ENCODE measurements around the gene OTOGL.

The OTOGL gene, protein sequence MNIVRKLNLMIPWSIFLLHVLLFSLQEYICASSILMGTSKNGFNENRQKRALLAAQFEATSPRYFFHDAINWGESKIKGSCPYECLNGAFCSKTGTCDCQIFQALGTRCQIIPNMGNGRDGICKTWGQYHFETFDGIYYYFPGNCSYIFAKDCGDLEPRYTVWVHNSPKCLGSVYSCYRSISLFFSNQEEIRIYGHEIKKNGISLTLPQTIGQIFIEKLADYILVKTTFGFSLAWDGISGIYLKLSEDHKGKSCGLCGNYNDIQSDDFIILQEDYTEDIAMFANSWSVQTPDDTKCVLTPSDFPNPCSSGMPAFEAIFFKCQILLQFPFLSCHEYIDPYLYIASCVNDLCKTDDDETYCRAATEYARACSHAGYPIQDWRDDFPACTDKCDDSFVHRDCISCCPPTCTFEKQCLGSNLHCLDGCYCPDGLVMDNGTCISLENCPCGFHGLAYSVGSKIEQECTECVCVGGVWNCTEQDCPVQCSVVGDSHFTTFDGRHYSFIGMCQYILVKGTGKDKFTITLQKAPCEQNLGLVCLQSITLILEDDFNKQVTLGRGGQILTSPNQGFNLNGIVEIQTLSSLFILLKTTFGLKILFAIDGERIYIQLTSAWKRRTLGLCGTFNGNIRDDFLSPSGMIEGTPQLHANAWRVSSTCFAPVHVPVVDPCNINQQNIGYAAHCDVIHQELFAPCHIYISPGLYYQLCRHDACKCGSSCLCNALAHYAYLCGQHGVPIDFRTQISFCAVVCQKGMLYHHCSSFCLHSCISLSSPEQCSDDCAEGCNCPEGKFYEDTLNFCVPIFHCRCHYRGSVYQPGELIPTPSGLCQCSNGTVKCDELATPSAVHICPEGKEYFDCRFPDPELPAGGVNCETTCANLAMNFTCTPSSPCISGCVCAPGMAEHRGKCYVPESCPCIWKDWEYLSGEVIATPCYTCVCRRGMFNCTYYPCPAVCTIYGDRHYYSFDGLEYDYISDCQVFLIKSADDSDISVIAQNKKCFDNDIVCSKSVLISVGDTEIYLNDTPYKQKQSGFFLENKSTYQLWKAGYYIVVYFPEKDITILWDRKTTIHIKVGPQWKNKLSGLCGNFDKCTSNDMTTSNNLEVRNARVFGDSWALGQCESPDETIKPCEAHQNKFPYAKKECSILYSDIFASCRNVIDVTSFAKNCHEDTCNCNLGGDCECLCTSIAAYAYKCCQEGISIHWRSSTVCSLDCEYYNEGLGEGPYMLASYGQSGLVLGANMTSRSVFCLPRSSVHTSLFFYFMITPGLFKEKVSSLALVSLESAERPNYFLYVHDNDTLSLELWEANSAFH (N-terminal part only)

DNA sequence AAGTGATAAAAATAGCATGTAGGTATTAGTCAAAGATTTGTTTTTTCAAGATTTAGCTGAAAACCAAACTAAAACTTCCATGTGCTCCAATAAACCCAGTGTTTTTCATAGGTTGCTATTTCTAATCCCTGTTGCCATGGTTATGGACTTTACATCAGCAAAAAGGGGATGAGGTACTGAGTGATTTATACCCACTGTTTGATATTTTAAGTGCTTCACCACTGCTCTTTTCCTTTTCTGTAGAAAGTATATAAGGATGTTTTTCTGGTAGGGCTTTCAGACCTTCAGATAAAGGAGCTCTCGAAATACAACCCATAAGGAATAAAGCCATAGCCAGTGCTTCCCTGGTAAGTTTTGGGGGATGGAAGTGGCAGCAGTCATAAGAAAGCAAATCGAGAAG, at the start of gene OTOGL:
TSS of gene OTOGL (plus strand) at position 279 of the 400 bp plus-strand sequence. CDS start 109,895 bp downstream, outside the sequence.
- no peak for DNase-seq

DNA sequence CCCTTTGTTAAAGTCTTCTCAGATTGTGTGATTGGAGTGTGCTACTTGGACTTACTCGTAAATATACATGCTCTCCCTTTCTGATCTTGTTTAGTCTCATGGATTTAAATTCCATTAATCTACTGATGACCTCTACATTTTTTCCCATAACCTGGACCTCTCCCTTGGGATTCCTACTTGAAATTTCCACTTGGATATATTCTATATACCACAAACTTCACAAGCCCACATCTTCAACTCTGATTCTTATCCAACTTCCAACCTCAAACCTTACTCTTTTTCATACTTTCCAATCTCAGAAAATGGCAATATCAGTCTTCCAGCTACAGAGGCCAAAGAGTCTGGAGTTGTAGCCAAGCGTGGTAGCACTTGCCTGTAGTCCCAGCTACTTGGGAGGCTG, 49.1 kb upstream of the OTOGL start:
- DNase-seq: no peak

GRCh38 chr12:80053051-80053790, 46.1 kb upstream of the OTOGL start:
- no peak for DNase-seq

- DNase-seq: no peak
Measured at GRCh38 chr12:80056232-80056631, 43.1 kb upstream of the OTOGL start.

DNA sequence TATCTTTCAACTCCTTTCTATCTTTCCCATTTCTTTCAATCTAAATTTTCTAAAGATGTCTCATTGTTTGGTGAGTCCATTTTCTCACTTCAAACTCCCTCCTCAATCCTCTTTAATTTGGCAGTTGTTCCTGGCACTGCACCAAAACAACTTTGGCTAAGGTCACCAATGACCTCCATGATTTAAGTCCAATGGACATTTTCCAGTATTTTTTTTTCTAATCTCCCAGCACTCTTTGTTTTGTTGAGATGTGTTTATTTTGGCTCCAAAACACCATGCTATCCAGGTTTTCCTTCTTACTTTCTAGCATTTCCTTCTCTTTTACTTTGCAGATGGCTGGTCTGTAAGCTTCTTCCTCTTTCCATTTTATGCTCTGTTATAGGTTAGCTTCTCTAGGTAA, 42.5 kb upstream of the OTOGL start:
- no peak for DNase-seq

GRCh38 chr12:80058586-80058985, 40.8 kb upstream of the OTOGL start:
- DNase-seq: no peak

DNA sequence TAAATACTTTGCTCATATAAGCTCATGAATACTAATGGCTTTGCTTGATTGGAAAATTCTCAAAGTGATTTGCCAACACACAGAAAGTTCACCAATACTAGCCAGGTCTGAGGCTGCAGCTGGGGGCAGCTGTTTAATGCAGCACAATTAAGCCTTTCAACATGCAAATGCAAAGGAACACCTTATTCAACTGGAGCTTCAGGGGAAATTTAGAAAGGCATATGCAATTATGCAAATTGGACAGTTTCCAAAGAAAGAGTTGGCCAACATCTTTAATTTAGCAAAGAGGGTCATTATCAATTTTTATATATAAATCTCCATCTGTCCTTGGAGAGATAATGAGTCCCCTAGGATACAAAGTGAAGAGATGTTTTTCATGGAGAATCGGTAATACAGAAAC, 40.2 kb upstream of the OTOGL start:
- no peak for DNase-seq

DNA sequence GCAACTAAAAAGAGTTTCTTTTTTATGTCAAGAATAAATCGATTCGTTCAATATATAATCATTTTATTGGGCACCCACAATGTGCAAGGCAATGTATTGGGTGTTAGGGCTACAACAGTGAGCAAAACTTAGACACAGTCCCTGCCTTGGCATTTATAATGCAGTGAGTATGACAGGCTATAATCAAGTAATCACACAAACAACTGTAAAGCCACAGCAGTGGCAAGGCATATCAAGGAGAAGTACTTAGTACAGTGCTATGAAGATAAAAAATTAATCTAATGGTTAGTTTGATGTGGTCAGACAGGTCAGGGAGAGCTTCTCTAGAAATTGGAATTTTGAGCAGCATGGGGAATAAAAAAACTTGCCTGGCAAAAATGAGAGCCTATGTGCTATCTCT, 39.5 kb upstream of the OTOGL start:
- DNase-seq: no peak

- no peak for DNase-seq
Measured at GRCh38 chr12:80064269-80064668, 35.1 kb upstream of the OTOGL start.

- DNase-seq: no peak
Measured at GRCh38 chr12:80064951-80065350, 34.4 kb upstream of the OTOGL start.

- DNase-seq: no peak
Measured at GRCh38 chr12:80068173-80068572, 31.2 kb upstream of the OTOGL start.

- DNase-seq: peak; percentile 32
Measured at GRCh38 chr12:80083892-80084614, 15.3 kb upstream of the OTOGL start.

DNA sequence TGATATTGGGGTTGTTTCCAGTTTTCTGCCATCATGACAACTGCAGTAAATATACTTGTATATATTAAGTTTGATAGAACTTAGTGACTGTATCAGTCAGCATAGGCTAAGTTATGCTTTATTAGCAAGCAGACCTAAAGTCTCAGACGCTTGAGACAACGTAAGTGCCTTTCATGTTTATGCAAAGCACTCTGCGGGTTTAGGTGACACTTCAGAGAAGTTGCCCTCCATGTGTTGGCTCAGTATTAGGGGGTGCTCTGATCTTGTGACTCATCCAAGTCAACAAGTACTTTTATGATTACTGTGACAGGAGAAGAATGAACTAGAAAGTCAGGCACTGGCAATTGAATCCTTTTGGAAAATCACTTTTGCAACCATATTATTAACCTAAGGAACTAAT, 13.3 kb upstream of the OTOGL start:
- no peak for DNase-seq

GRCh38 chr12:80087486-80088213, 11.7 kb upstream of the OTOGL start:
- no peak for DNase-seq

DNA sequence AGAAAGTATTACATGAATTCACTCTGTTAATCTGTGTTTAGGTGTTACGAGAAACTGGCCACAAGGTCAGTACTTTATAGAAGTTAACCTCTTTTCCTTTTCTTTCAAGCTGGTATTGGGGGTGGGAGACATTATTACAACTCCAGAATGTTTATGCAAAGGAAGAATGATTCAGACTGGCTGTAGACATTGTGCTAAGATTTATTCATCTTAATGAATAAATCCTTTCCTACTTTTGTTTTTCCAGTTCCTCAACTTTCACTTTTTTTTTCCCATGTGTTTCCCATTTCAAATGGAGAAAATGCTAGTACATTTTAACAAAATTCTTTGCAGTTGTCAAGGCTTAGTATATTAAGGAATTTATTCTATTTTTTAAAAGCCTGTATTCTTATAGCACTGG, 1.3 kb downstream of the OTOGL start:
- DNase-seq: no peak

GRCh38 chr12:80101126-80101525, 1.8 kb downstream of the OTOGL start:
- DNase-seq: no peak

- DNase-seq: no peak
Measured at GRCh38 chr12:80107221-80107620, 7.9 kb downstream of the OTOGL start.

DNA sequence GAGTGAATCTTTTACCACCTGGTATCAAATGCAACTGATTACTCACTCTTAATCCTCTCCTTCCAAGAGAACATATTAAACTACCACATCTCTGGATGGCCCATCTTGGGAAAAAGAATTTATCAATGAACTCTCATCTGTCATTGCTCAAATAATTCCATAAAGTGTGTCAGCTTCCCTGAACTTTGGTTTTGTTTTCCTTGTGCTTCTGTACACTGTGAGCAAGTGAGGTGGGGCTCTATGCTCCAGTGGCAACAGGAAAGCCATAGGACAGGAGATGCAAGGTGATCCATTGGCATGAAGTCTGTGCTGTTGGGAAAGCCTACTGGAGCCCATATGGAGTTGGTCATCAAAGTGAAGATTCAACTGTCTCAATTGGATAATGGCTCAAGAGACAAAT, 17.4 kb downstream of the OTOGL start:
- DNase-seq: no peak

GRCh38 chr12:80118565-80119324, 19.4 kb downstream of the OTOGL start:
- no peak for DNase-seq

DNA sequence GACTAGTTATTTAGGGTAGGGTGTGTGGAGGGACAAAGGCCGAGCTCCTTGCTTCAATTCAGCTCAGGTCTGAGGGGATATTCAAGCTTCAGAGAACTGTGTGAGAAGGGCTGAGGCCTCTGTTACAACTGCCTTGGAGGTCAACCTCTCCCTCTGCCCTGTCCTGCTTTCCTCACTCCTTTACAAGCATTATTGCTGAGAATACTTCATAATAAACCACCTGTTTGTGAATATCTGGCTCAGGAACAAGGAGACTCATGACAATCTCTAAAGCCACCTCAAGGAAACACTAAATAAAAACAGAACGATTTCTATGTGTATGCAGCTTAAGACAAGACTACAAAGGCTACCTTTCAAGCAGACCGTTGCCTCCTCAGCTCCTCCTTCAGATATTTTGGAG, 21.7 kb downstream of the OTOGL start:
- DNase-seq: no peak

Data from activated T-cell treated with anti-CD3 and anti-CD28 coated beads, Interleukin-2, amount 50 U/mL, for 1 hour (primary cell).